PC-9 (cell line): Measurements from ENCODE around the gene ADAM21. TPM values are rescaled to one million over a fixed set of nuclear protein-coding genes. Genes with fewer than 3 reads are reported as not detected.
"Not testable (repeated sequence)": the region's sequence is repeated elsewhere in the genome, so short reads cannot be mapped to it uniquely, and the experiment has no call there.

Experiments
- BruUV-seq: library from RNA; stranded (reverse); fragments of 400-500 nt; replicated peaks from 2 replicates; lab custom pipeline; 2021; lab: Mats Ljungman, UMichigan
- CTCF ChIA-PET: fragments of 300-600 bp; sonication (Branson Sonifier 250); formaldehyde crosslinking; loops from one replicate; lab custom pipeline; 2022; ENCODE audit warnings: antibody characterized with exemption; lab: Charles Lee
- POLR2A ChIA-PET: fragments of 300-600 bp; sonication (Branson Sonifier 250); formaldehyde crosslinking; loops from one replicate; lab custom pipeline; 2022; ENCODE audit warnings: antibody characterized with exemption; ENCODE audit not compliant: unreplicated experiment; lab: Charles Lee
- DNase-seq, 2 experiments: peaks; one replicate each; pipeline versions ENCODE4 v3.0.0 to v3.0.0-alpha.2; 2015 to 2022; ENCODE audit warnings: mixed read lengths in 1 of 2
- H2AFZ ChIP-seq: fragments of 200-600 bp; sonication (generic); 2 replicates; pipeline ENCODE4 v1.8.1; 2017; ENCODE audit warnings: antibody characterized with exemption
- H3F3A ChIP-seq: fragments of 200-600 bp; sonication (generic); 2 replicates; pipeline ENCODE4 v1.8.1; 2017; ENCODE audit warnings: antibody characterized with exemption, mild to moderate bottlenecking, low read depth; ENCODE audit not compliant: insufficient read depth
- H3K27ac ChIP-seq: fragments of 200-600 bp; sonication (generic); 2 replicates; pipeline ENCODE4 v1.6.1; 2016; ENCODE audit warnings: mixed run types
- H3K27me3 ChIP-seq: fragments of 200-600 bp; sonication (generic); 2 replicates; pipeline ENCODE4 v1.6.1; 2016; ENCODE audit warnings: low read depth, mixed run types; ENCODE audit not compliant: insufficient read depth
- H3K36me3 ChIP-seq: fragments of 200-600 bp; sonication (generic); 2 replicates; pipeline ENCODE4 v1.6.1; 2016; ENCODE audit warnings: low read depth, mixed run types
- H3K4me1 ChIP-seq: fragments of 200-600 bp; sonication (generic); replicated peaks from 2 replicates; pipeline ENCODE4 v1.6.1; 2016; ENCODE audit warnings: mixed run types; ENCODE audit not compliant: insufficient read depth
- H3K4me2 ChIP-seq: fragments of 200-600 bp; sonication (generic); 2 replicates; pipeline ENCODE4 v1.6.1; 2017; ENCODE audit warnings: mixed run types
- H3K4me3 ChIP-seq: fragments of 200-600 bp; sonication (generic); 2 replicates; pipeline ENCODE4 v1.6.1; 2016; ENCODE audit warnings: mixed run types
- H3K79me2 ChIP-seq: fragments of 200-600 bp; sonication (generic); 2 replicates; pipeline ENCODE4 v1.6.1; 2017; ENCODE audit warnings: low read depth, mixed run types
- H3K9me2 ChIP-seq: fragments of 200-600 bp; sonication (generic); 2 replicates; pipeline ENCODE4 v1.8.1; 2017; ENCODE audit warnings: mild to moderate bottlenecking; ENCODE audit not compliant: insufficient read depth
- H3K9me3 ChIP-seq: fragments of 200-600 bp; sonication (generic); 2 replicates; pipeline ENCODE4 v1.8.1; 2016; ENCODE audit warnings: low read depth; ENCODE audit not compliant: insufficient read depth
- H4K20me1 ChIP-seq: fragments of 200-600 bp; sonication (generic); 2 replicates; pipeline ENCODE4 v1.8.1; 2017; ENCODE audit not compliant: insufficient read depth
- CTCF ChIP-seq: fragments of 200-600 bp; sonication (generic); conservative IDR thresholded peaks from 2 replicates; pipeline ENCODE4 v1.6.1; 2017; ENCODE audit warnings: mixed run types, antibody characterized with exemption, mild to moderate bottlenecking, moderate library complexity
- EZH2 ChIP-seq: fragments of 200-600 bp; sonication (generic); IDR thresholded peaks from 2 replicates; pipeline ENCODE4 v1.8.0; 2017; ENCODE audit warnings: antibody characterized with exemption, low read depth
- intact Hi-C: fragments of 100-400 bp; cut with micrococcal nuclease; formaldehyde crosslinking; loops from one replicate; pipeline ENCODE4 v1.10.0; 2022; ENCODE audit not compliant: unreplicated experiment
- total RNA-seq: library from RNA; stranded (reverse); gene quantifications from 2 replicates; pipeline ENCODE4 v1.2.3, GENCODE V29; 2021

ADAM21 gene
- total RNA-seq, 1 experiment from 2014 or later: not detected

GRCh38 chr14:70454731-70455130 is 2.8 kb downstream of the ADAM21 start:
- Histone ChIP-seq H2AFZ (no peak overlapping the region), H3K4me2 (no peak overlapping the region), H3K27me3 (no peaks in the 10 kb centered on the region), H3K36me3 (no peaks in the 10 kb centered on the region), H3K9me2 (no peaks in the 10 kb centered on the region), H4K20me1 (no peaks in the 10 kb centered on the region), H3F3A (no peaks in the 10 kb centered on the region), H3K27ac (no peak overlapping the region), H3K4me1 (no peaks in the 10 kb centered on the region), H3K79me2 (no peaks in the 10 kb centered on the region), H3K9me3 (no peaks in the 10 kb centered on the region), H3K4me3 (no peak overlapping the region)
- DNase-seq: no peak
- TF ChIP-seq EZH2: no peak
- no peak for TF ChIP-seq CTCF
- CTCF ChIA-PET: no interaction called here
- intact Hi-C loops: no loop called here
- POLR2A ChIA-PET: no interaction called here
- no TSS peak for BruUV-seq

- no peak overlapping the region for H2AFZ ChIP-seq
- intact Hi-C loops: no loop called here
- no TSS peak for BruUV-seq
Observed at GRCh38 chr14:70468731-70469130, 16.8 kb downstream of the ADAM21 start.

GRCh38 chr14:70470863-70471563 is 19.0 kb downstream of the ADAM21 start:
- H3K27ac ChIP-seq, H3K4me1 ChIP-seq, H2AFZ ChIP-seq, H3K79me2 ChIP-seq, DNase-seq, H3K4me3 ChIP-seq, H3K36me3 ChIP-seq, H3F3A ChIP-seq, H3K4me2 ChIP-seq, H3K27me3 ChIP-seq, H3K9me3 ChIP-seq, intact Hi-C loops, H3K9me2 ChIP-seq, CTCF ChIA-PET, BruUV-seq, H4K20me1 ChIP-seq, POLR2A ChIA-PET: not testable (repeated sequence)

More at GRCh38 chr14:70468731-70469130, 16.8 kb downstream of the ADAM21 start:
- H3K27ac ChIP-seq: no peak overlapping the region
- no peaks in the 10 kb centered on the region for H3K36me3 ChIP-seq
- no peak for TF ChIP-seq CTCF
- TF ChIP-seq EZH2: no peak
- no peaks in the 10 kb centered on the region for H3K27me3 ChIP-seq
- no peaks in the 10 kb centered on the region for H3K79me2 ChIP-seq
- CTCF ChIA-PET: no interaction called here
- POLR2A ChIA-PET: no interaction called here
- no peak overlapping the region for H3K4me3 ChIP-seq
- no peaks in the 10 kb centered on the region for H4K20me1 ChIP-seq
- no peaks in the 10 kb centered on the region for H3K4me1 ChIP-seq
- DNase-seq: no peak
- no peaks in the 10 kb centered on the region for H3K9me3 ChIP-seq
- H3K4me2 ChIP-seq: no peak overlapping the region
- H3K9me2 ChIP-seq: no peaks in the 10 kb centered on the region
- no peaks in the 10 kb centered on the region for H3F3A ChIP-seq
